Measurements from ENCODE around the gene PLTP. TPM values are rescaled to one million over a fixed set of nuclear protein-coding genes. Genes with fewer than 3 reads are reported as not detected.
A peak's percentile ranks its signal among the peaks of the same experiment; 100 is the strongest.

The PLTP gene
- total RNA-seq, 1 donor from 2014 or later, result 58.1 TPM

DNA sequence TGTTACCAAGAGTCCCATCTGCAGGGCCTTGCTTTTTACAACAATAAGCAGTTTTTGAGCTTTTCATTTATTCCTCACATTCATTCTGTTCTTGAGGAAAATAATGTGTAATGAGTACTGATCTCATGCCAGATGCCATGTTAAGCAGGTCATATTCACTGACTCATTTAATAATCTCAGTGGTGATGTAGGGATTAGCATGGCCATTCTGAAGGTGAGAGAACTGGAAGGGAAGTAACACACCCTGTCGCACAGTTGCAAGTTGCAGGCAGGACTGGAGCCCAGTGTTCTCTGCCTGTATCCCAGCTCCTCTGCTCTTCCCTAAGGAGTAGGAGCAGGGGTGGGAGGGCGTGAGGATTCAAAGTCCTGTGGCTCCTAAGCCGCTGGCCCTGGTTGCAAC is 28.1 kb upstream of the PLTP start:
- DNase-seq (ENCODE audit: low spot score in 2 of 2, unreplicated experiment in 2 of 2), result no peak
- no peak overlapping the region for H3K4me3 Mint-ChIP-seq
- no peaks in the 10 kb centered on the region for H3K9me3 Mint-ChIP-seq
- TF ChIP-seq, protein P1, sequence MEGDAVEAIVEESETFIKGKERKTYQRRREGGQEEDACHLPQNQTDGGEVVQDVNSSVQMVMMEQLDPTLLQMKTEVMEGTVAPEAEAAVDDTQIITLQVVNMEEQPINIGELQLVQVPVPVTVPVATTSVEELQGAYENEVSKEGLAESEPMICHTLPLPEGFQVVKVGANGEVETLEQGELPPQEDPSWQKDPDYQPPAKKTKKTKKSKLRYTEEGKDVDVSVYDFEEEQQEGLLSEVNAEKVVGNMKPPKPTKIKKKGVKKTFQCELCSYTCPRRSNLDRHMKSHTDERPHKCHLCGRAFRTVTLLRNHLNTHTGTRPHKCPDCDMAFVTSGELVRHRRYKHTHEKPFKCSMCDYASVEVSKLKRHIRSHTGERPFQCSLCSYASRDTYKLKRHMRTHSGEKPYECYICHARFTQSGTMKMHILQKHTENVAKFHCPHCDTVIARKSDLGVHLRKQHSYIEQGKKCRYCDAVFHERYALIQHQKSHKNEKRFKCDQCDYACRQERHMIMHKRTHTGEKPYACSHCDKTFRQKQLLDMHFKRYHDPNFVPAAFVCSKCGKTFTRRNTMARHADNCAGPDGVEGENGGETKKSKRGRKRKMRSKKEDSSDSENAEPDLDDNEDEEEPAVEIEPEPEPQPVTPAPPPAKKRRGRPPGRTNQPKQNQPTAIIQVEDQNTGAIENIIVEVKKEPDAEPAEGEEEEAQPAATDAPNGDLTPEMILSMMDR (IDR thresholded peaks at IDR 0.05; ENCODE audit: unreplicated experiment), result no peak
- peaks cover 32% of the 10 kb centered on the region for H3K36me3 Mint-ChIP-seq
- no peaks in the 10 kb centered on the region for H3K27me3 Mint-ChIP-seq (ENCODE audit: low read depth)
- H3K27ac Mint-ChIP-seq, result no peak overlapping the region
- peaks cover 9% of the 10 kb centered on the region for H3K4me1 Mint-ChIP-seq

DNA sequence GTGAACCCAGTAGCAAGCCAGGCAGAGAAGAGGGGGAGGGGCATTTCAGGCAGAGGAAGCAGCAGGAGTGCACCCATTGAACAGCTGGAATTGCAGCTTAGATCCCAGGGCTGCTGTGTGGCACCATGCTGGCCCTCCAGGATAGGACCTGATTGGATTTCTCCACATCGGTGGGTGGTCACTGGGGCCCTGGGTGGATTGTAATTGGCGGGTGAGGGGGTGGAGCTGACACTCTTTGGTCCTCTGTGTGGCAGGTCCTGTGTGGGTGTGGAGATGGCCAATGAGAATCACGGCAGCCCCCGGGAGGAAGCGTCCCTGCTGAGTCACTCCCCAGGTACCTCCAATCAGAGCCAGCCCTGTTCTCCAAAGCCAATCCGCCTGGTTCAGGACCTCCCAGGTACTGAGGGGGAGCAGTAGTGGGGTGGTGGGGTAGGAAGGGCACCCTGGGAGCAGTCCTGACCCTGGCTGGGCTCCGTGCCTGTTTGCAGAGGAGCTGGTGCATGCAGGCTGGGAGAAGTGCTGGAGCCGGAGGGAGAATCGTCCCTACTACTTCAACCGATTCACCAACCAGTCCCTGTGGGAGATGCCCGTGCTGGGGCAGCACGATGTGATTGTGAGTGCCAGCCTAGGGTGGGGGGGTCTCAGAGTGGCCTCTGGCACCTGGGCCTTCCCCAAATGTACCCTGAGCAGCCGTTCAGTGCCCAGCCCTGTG is 26.9 kb upstream of the PLTP start:
- no peaks in the 10 kb centered on the region for H3K9me3 Mint-ChIP-seq
- H3K4me3 Mint-ChIP-seq, result no peak overlapping the region
- H3K36me3 Mint-ChIP-seq, result peaks cover 22% of the 10 kb centered on the region
- TF ChIP-seq, protein P1 (IDR thresholded peaks at IDR 0.05; ENCODE audit: unreplicated experiment), result no peak
- peaks cover 9% of the 10 kb centered on the region for H3K4me1 Mint-ChIP-seq
- H3K27ac Mint-ChIP-seq, result no peak overlapping the region
- H3K27me3 Mint-ChIP-seq (ENCODE audit: low read depth), result no peaks in the 10 kb centered on the region
- no peak for DNase-seq (ENCODE audit: low spot score in 2 of 2, unreplicated experiment in 2 of 2)

DNA sequence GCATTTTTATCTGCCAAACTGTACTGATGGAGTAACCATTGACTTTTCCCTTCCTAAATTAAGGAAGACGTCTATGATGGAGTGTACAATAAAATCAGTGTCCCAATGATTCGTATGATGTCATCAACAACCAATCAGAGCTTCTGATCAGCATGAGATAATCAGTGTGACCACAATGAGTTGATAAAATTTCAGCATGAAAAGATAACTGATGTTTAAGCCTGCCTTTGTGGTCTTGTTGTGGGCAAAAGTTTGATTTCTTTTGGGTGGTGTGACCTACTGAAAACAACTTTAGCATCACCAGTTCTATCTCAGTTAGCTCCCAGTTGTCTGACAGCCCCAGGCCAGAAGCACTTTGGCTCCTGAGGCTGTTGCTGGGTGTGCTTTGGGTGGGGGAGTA is 25.8 kb upstream of the PLTP start:
- Mint-ChIP-seq H3K9me3 (no peaks in the 10 kb centered on the region), H3K4me1 (peaks cover 17% of the 10 kb centered on the region), H3K27ac (no peak overlapping the region), H3K4me3 (no peak overlapping the region), H3K36me3 (peaks cover 21% of the 10 kb centered on the region), H3K27me3 (ENCODE audit: low read depth) (no peaks in the 10 kb centered on the region)
- TF ChIP-seq, protein P1 (IDR thresholded peaks at IDR 0.05; ENCODE audit: unreplicated experiment), result no peak
- no peak for DNase-seq (ENCODE audit: low spot score in 2 of 2, unreplicated experiment in 2 of 2)

DNA sequence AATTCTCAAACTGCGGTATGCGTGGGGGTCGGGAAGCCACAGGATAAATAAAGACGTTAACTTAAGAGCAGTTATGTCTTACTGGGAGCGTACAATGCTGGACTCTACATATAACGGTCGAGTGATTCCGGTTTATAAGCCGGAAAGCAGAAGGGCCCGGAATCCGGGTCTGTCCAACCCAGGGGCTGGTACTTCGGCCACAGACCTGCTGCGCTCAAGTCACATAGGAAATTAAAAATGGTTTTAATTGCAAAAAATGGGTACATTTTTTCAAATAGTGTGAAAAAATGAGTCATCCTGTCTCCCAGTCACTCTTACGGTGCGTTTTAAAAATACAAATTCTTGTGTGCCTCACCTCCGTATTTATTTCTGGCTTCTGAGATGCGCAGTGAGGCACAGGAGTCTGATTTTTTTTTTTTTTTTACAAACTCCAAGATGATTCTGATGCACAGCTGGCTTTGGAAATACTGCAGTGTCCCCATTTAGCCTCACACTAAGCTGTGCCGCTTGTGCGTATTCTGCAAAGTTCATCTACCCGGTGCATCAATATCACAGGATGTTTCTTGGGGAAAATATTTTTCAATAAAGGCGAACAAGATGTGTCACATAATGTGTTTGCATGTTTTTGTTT is 23.6 kb upstream of the PLTP start:
- no peaks in the 10 kb centered on the region for H3K9me3 Mint-ChIP-seq
- peak overlapping the region; percentile 97 for H3K27ac Mint-ChIP-seq
- H3K4me3 Mint-ChIP-seq, result peak overlapping the region; percentile 87
- H3K36me3 Mint-ChIP-seq, result peaks cover 21% of the 10 kb centered on the region
- no peak for DNase-seq (ENCODE audit: low spot score in 2 of 2, unreplicated experiment in 2 of 2)
- TF ChIP-seq, protein P1 (IDR thresholded peaks at IDR 0.05; ENCODE audit: unreplicated experiment), result no peak
- peaks cover 17% of the 10 kb centered on the region for H3K4me1 Mint-ChIP-seq
- no peaks in the 10 kb centered on the region for H3K27me3 Mint-ChIP-seq (ENCODE audit: low read depth)

DNA sequence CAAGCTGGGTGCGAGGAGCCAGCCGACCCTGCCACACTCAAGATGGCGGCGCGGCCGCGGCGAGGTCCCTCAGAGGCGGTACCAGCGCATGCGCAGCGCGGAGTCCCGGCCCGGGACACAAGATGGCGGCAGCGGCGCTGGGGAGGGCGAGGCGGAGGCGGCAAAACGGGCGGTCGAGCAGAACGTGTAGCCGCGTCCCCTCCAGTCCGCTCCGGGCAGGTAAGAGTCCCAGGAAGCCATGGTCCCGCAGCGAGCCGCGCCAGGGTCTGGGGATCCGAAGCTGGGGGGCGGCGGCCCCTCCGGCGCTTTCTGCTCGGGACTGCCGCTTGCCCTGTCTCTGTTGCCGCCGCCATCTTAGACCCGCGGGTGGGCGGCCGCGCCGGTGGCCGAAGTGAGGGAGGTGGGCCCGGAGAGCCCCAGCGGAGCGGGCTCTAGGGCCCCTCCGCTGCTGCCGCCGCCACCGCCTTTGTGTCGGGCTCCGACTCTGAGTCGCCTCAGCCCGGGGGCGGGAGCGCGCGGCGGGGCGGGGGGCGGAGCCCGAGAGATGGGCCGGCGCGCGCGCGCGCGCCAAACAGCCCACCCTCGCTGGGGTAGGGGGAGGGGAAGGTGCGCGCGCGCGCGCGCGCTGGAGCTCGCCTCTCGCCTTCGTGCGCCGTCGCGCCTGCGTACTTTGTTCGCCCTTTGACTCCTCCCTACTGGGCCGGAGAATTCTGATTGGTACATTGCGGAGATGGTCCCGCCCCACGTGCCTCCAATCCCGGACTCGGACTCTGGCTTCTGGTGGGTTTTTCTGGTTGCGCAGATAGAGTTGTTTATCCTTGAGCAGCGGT is 22.8 kb upstream of the PLTP start, which contains the start of gene PCIF1:
PCIF1 (plus strand) TSS at position 98 of the 830 bp plus-strand sequence. CDS start 4,317 bp downstream, outside the sequence.
- no peaks in the 10 kb centered on the region for H3K27me3 Mint-ChIP-seq (ENCODE audit: low read depth)
- peak; percentile 97 to 99 for DNase-seq (ENCODE audit: low spot score in 2 of 2, unreplicated experiment in 2 of 2)
- peak within 1 kb of the TSS; percentile 97 for H3K4me3 Mint-ChIP-seq
- peaks cover 17% of the 10 kb centered on the region for H3K4me1 Mint-ChIP-seq
- no peaks in the 10 kb centered on the region for H3K9me3 Mint-ChIP-seq
- H3K36me3 Mint-ChIP-seq, result peaks cover 18% of the 10 kb centered on the region
- peak within 1 kb of the TSS; percentile 99 for H3K27ac Mint-ChIP-seq
- TF ChIP-seq, protein P1 (IDR thresholded peaks at IDR 0.05; ENCODE audit: unreplicated experiment), result no peak

Data from mesothelial cell of epicardium (in vitro differentiated cells).